RWPE2 (cell line): ENCODE results near the gene RIOK2.
A peak's percentile ranks its signal among the peaks of the same experiment; 100 is the strongest.
"Not testable (repeated sequence)": the region's sequence is repeated elsewhere in the genome, so short reads cannot be mapped to it uniquely, and the experiment has no call there.

Source experiments
- ATAC-seq: fragments of 200-7000 bp; cut with Tn5 transposase; 3 replicates; pipeline ENCODE4 v1.9.1; 2021; ENCODE audit warnings: low read depth
- DNase-seq: peaks from one replicate; pipeline ENCODE4 v3.0.0-alpha.2; 2020; ENCODE audit warnings: low spot score
- H3K27ac ChIP-seq: fragments of 450-650 bp; 2 replicates; pipeline ENCODE4 v1.5.1; 2017; ENCODE audit warnings: mild to moderate bottlenecking; ENCODE audit not compliant: poor library complexity, severe bottlenecking
- H3K27me3 ChIP-seq: fragments of 250-450 bp; sonication (Bioruptor Pico); 2 replicates; pipeline ENCODE4 v1.5.1; 2021; ENCODE audit warnings: mild to moderate bottlenecking, moderate library complexity; ENCODE audit not compliant: insufficient read depth, poor library complexity, severe bottlenecking
- H3K36me3 ChIP-seq: fragments of 250-450 bp; sonication (Bioruptor Pico); 2 replicates; pipeline ENCODE4 v1.5.1; 2020; ENCODE audit warnings: low read depth, mild to moderate bottlenecking, moderate library complexity
- H3K4me1 ChIP-seq: fragments of 250-450 bp; sonication (Bioruptor Pico); 2 replicates; pipeline ENCODE4 v1.5.1; 2021; ENCODE audit warnings: mild to moderate bottlenecking, moderate library complexity; ENCODE audit not compliant: insufficient read depth, poor library complexity, severe bottlenecking
- H3K4me3 ChIP-seq: fragments of 250-450 bp; sonication (Bioruptor Pico); 2 replicates; pipeline ENCODE4 v1.5.1; 2021; ENCODE audit warnings: mild to moderate bottlenecking, moderate library complexity; ENCODE audit not compliant: severe bottlenecking
- H3K9me3 ChIP-seq: fragments of 250-450 bp; sonication (Bioruptor Pico); 2 replicates; pipeline ENCODE4 v1.5.1; 2021; ENCODE audit warnings: mild to moderate bottlenecking, moderate library complexity; ENCODE audit not compliant: severe bottlenecking
- TF ChIP-seq, protein P1 (sequence below): fragments of 450-650 bp; IDR thresholded peaks from one replicate; pipeline ENCODE4 v1.5.1; 2017; ENCODE audit warnings: mild to moderate bottlenecking, moderate library complexity; ENCODE audit not compliant: poor library complexity, severe bottlenecking

RIOK2 gene

DNA sequence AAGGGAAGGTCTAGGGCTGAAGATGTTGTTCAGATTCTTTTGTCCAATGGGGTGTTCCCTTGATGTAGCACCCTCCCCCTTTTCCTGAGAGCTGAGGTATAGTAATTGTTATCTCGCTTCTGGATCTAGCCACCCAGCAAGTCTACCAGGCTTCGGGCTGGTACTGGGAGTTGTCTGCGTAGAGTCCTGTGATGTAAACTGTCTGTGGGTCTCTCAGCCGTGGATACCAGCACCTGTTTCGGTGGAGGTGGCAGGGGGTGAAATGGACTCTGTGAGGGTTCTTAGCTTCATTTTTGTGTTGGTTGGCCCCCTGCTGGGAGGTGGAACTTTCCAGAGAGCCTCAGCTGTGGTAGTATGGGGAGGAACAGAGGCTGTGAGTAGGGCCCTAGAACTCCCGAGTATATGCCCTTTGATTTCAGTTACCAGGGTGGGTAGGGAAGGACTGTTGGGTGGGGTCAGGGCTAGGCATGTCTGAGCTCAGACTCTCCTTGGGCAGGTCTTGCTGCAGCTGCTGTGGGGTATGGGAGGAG is 25.2 kb upstream of the RIOK2 start:
- Histone ChIP-seq H3K9me3 (no peaks in the 10 kb centered on the region), H3K27ac (no peak overlapping the region), H3K4me3 (no peak overlapping the region), H3K36me3 (no peaks in the 10 kb centered on the region), H3K4me1 (no peaks in the 10 kb centered on the region), H3K27me3 (no peaks in the 10 kb centered on the region)
- no peak for ATAC-seq
- TF ChIP-seq, protein P1, sequence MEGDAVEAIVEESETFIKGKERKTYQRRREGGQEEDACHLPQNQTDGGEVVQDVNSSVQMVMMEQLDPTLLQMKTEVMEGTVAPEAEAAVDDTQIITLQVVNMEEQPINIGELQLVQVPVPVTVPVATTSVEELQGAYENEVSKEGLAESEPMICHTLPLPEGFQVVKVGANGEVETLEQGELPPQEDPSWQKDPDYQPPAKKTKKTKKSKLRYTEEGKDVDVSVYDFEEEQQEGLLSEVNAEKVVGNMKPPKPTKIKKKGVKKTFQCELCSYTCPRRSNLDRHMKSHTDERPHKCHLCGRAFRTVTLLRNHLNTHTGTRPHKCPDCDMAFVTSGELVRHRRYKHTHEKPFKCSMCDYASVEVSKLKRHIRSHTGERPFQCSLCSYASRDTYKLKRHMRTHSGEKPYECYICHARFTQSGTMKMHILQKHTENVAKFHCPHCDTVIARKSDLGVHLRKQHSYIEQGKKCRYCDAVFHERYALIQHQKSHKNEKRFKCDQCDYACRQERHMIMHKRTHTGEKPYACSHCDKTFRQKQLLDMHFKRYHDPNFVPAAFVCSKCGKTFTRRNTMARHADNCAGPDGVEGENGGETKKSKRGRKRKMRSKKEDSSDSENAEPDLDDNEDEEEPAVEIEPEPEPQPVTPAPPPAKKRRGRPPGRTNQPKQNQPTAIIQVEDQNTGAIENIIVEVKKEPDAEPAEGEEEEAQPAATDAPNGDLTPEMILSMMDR = no peak
- no peak for DNase-seq

DNA sequence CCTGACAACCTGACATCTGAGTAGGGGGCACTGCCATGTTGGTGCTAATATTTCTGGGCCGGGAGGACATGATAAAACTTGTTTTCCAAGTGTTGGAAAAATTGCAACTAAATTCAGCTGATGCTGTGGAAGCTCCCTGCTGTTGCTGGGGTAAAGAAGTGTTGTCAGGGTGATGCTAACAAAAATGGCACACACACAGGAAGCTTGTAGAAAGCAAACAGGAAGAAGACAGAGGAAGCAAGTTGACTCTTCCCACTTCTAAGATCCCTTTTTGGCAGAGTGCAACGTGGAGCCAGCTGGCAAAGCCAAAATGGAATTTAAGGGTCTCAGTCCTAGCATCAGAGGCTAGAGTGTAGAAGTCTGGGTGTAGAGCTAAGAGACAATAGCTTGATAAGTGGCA is 11.3 kb upstream of the RIOK2 start:
- no peak for DNase-seq
- TF ChIP-seq, protein P1 = no peak

DNA sequence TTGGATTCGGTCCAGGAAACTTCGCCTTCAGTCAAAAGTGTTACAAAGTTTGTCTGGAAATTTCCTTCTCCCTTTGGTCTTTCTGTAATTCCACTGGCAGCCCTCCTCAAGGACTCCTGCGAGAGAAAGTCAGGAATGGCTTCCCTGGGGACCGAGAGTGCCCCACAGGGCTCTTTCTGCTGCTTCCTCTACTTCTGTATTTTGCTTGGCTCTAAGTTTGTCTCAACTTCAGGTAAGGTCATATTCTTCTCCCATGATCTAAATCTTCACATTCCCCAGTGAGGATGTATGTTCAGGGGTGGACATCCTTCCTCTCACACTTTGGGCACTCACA is 10.3 kb upstream of the RIOK2 start:
- Histone ChIP-seq H3K36me3 (no peaks in the 10 kb centered on the region), H3K9me3 (no peaks in the 10 kb centered on the region), H3K27ac (no peak overlapping the region), H3K4me1 (no peaks in the 10 kb centered on the region), H3K4me3 (no peak overlapping the region), H3K27me3 (no peaks in the 10 kb centered on the region)
- no peak for DNase-seq
- no peak for ATAC-seq
- TF ChIP-seq, protein P1 = no peak

More for the DNA sequence above, 11.3 kb upstream of the RIOK2 start:
- H3K9me3 ChIP-seq = no peaks in the 10 kb centered on the region
- H3K36me3 ChIP-seq = no peaks in the 10 kb centered on the region
- no peak overlapping the region for H3K27ac ChIP-seq
- H3K4me3 ChIP-seq = no peak overlapping the region
- H3K27me3 ChIP-seq = no peaks in the 10 kb centered on the region
- H3K4me1 ChIP-seq = no peaks in the 10 kb centered on the region
- no peak for ATAC-seq

DNA sequence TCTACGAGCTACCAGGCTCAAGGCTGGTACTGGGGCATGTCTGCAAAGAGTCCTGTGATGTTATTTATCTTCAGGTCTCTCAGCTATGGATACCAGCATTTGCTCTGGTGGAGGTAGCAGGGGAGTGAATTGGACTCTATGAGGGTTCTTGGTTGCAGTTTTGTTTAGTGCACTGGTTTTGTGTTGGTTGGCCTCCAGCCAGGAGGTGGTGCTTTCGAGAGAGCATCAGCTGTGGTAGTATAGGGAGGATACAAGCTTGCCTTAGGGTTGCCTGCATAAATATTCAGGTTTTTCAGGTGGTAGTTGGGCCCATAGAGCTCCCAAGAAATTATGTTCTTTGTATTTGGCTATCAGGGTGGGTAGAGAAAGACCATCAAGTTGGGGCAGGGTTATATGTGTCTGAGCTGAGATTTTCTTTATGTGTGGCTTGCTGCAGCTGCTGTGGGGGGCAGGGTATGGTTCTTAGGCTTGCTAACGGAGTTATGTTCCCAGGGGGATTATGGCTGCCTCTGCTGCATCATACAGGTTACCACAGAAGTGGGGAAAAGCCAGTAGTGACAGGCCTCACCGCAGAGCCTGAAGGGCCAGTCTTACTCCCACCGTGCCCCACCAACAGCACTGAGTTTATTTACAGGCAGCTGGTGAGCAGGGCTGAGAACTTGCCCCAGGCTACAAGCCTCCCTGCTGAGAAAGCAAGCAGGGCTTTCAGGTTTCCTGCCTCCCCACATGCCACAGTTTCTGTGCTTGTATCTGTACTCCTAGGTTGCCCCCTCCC is 9.7 kb upstream of the RIOK2 start:
- DNase-seq (no peak), ATAC-seq (peak; percentile 55)
- TF ChIP-seq, protein P1 = no peak
- no peak overlapping the region for H3K27ac ChIP-seq
- H3K4me1 ChIP-seq = no peaks in the 10 kb centered on the region
- no peaks in the 10 kb centered on the region for H3K27me3 ChIP-seq
- no peaks in the 10 kb centered on the region for H3K36me3 ChIP-seq
- H3K4me3 ChIP-seq = no peak overlapping the region
- H3K9me3 ChIP-seq = no peaks in the 10 kb centered on the region

DNA sequence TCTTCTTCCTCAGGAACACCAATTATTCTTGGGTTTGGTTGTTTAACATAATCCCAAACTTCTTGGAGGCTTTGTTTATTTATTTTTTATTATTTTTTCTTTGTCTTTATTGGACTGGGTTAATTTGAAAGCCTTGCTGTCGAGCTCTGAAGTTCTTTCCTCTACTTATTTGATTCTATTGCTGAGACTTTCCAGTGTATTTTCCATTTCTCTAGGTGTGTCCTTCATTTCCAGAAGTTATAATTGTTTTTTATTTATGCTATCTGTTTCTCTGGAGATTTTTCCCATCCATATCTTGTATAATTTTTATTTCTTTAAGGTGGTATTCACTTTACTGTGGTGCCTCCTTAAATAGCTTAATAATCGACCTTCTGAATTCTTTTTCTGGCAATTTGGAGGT is 8.8 kb upstream of the RIOK2 start:
- Histone ChIP-seq H3K27me3 (no peaks in the 10 kb centered on the region), H3K36me3 (no peaks in the 10 kb centered on the region), H3K27ac (no peak overlapping the region), H3K4me3 (no peak overlapping the region), H3K9me3 (no peaks in the 10 kb centered on the region), H3K4me1 (no peaks in the 10 kb centered on the region)
- TF ChIP-seq, protein P1 = no peak
- DNase-seq (no peak), ATAC-seq (no peak)

DNA sequence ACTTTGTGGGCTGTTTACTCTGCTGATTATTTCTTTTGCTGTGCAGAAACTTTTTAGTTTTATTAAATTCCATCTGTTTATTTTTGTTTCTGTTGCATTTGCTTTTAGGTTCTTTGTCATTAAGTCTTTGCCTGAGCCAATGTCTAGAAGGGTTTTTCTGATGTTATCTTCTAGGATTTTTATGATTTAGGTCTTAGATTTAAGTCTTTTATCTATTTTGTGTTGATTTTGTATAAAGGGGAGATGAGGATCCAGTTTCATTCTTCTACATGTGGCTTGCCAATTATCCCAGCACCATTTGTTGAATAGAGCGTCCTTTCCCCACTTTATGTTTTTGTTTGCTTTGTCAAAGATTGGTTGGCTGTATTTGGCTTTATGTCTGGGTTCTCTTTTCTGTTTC is 6.5 kb upstream of the RIOK2 start:
- H3K36me3 ChIP-seq, DNase-seq, ATAC-seq: not testable (repeated sequence)

More for the DNA sequence above, 6.5 kb upstream of the RIOK2 start:
- not testable (repeated sequence) for H3K27ac ChIP-seq, H3K4me1 ChIP-seq, H3K9me3 ChIP-seq, H3K4me3 ChIP-seq, H3K27me3 ChIP-seq
